Activated CD4-positive, alpha-beta T cell treated with anti-CD3 and anti-CD28 coated beads, Interleukin-2, amount 50 U/mL, for 1 hour (primary cell): ENCODE measurements around the gene RNASE8.
A peak's percentile ranks its signal among the peaks of the same experiment; 100 is the strongest.

Experiments used
- DNase-seq: peaks from one replicate; pipeline ENCODE4 v3.0.0-alpha.2; 2020

Gene RNASE8

GRCh38 chr14:21054123-21054767 lies 3.4 kb upstream of the RNASE8 start:
- no peak for DNase-seq

DNA sequence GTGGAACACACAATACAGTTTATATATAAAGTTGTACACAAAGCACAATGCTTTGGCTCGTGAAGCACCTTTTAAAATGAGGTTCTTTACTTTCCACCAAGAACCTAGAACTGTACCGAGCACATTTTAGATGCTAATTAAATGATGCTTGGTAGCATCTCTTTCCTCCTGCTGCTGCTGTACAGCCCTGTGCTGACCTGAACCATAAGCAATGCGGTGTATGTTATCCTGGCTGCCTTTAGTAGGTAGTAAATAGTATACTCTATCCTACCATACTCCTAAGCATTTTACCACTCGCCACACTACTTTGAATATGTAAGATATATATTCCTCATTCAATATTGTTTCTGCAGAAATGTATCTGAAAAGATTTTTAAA lies 2.9 kb upstream of the RNASE8 start:
- no peak for DNase-seq

GRCh38 chr14:21055432-21056117 lies 2.0 kb upstream of the RNASE8 start:
- DNase-seq = no peak

GRCh38 chr14:21056520-21057163 lies 980 bp upstream of the RNASE8 start:
- no peak for DNase-seq

DNA sequence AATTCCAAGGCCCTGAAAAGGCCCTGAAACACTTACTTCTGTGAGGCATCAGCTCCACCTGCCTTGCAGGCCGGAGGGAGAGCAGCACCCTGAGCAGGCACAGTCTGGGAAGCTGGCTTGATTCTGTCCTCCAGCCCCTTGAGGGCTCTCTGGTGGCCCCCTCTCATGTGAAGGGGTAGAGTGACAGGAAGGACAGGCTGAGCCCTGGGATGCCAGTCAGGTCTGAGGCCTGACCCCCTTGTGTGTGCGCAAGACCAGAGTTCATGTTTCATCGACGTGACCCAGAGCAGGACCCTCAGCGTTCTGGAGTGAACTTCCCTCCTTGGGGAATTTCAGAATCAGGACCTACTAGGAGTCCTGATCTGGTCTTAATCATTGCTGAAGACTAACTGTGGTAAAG lies 1.3 kb downstream of the RNASE8 start:
- DNase-seq = no peak

DNA sequence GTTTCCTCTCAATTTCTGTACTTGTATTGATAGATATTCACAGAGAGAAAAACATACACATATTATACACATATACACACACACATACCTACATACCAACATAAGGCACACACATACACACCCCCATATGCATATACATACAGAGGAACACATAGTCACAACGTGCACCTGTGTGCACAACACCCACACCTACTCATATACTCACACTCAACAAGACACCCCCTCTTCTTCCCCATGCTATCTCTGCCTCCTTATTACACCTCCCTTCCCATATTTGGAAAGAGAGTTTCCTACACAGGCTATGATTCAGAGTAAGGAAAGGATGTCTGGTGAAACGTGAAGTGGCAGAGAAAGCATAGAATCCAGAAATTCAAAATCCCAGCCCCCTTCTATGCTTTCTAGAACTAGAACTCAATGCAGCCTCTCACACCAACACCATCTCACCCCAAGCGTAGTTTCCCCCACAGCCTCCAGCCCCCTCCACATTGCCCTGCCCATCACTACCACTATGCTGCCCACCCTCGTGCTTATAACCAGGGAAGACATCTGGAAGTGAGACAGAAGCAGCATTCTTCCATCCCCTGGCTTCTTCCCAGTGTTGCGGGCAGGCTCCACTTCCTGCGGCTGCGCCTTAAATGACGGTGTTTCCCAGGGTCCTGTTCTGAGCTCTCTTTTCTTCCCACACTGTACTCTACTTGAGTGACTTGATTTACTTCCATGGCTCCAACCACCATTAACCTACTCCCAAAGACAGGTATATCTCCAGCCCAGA lies 2.4 kb downstream of the RNASE8 start:
- no peak for DNase-seq

DNA sequence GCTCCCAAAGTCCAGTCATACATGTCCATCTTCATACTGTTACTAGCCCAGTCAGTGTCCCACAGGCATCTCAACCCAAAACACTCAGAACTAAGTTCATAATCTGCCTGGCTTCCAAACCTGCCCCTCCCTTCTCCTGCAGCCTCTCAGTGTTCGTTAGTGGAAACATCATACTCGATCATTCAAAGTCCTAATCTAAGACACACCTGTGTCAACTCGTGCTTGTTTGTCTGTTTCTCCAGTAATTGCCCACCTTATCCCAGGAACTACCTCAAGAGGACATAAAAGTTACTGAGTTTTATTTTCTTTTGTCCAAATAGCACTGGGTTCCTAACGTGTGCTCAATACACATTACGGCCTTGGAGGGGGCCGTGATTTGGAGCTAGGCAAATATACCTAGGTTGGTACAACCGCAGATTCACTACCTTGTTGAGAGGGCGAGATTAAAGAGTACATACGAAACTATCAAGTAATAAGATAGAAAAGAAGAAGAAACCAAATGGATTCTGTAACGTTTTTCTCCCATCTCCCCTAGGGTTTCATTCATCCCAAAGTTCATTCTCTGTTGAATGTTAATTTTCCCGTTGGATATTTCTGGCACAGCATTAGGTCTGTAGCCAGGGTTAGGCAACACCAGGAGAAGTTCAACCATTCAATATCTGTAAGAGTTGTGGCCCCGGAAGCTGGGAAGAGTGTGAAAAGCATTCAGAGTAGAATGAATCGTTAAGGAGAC lies 3.2 kb downstream of the RNASE8 start:
- no peak for DNase-seq

DNA sequence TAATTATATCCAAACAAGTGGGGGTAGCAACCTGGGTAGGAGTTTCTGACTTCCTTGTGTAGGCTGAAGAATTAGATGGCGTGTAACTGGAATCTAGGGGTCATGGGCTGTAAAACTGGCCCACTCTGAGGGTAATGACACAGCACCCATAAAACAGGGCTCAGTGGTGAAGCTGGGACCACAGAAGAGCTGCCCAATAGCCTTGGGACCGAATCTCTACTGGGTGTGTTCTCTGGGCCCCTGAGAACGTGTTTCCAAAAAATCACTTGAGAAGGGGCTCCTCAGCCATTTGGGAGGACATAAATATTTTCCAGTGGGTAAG lies 3.7 kb downstream of the RNASE8 start:
- no peak for DNase-seq

GRCh38 chr14:21063479-21063878 lies 5.9 kb downstream of the RNASE8 start:
- no peak for DNase-seq

GRCh38 chr14:21066882-21067502 lies 9.4 kb downstream of the RNASE8 start:
- DNase-seq = no peak

- peak; percentile 53 for DNase-seq
These were observed 11.1 kb downstream of the RNASE8 start for GRCh38 chr14:21068521-21069387.

GRCh38 chr14:21069388-21070082 lies 11.9 kb downstream of the RNASE8 start:
- DNase-seq = peak; percentile 25

- DNase-seq = no peak
These were observed 12.5 kb downstream of the RNASE8 start, which contains the start of gene ARHGEF40 for GRCh38 chr14:21070083-21070609. TSS of gene ARHGEF40 (plus strand) at chr14:21070304. CDS start at chr14:21070397, 93 bp downstream.

DNA sequence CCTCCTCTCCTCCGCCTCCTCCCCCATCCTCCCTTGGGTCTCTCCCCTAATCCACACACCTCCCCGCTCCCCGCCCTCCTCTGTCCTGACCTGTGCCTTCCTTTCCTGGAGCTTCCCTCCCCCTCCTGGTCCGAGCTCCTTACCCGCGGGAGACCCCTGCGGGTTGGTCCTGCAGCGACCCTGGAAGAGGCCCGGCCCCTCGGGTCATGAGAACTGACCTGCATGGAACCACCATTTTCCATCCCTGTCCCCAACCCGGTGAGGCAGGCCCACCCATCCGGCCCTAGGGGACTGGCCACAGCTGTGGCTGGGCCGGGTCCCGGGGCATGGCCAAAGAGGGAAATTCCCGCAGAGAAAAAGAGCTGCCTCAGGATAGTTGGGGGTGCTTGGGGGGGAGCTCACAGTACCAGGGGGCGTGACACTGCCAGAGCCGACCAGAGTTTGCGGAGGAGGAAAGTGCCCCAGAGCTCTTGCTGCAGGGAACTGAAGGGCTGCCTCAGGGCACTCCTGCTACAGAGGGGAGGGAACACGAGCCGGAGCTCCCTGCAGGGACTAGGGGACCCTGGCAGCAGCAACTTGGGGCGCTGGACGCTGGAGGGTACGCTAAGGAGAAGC lies 13.1 kb downstream of the RNASE8 start:
- no peak for DNase-seq

GRCh38 chr14:21071225-21072030 lies 13.8 kb downstream of the RNASE8 start:
- peak; percentile 39 for DNase-seq

DNA sequence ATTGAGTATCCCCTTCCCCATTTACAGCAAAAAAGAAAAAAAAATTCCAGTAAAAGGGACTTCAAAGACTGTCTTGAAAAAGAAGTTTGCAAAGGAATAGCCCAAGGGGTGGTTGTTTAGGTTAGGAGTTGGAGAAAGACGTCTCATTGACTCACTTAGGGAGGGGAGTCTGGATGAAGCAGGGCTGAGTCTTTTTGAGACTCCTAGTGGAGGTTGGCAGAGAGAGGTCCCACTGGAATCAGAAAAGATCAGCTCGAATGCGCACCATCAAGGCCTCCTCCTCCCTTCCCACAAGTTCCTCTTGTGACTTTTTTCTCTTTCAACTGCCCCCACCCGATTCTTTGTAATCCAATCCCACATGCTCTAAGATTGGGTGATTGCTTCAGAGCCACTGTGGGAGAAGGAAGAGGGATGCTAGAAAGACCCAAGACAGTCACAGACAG lies 14.4 kb downstream of the RNASE8 start:
- no peak for DNase-seq

DNA sequence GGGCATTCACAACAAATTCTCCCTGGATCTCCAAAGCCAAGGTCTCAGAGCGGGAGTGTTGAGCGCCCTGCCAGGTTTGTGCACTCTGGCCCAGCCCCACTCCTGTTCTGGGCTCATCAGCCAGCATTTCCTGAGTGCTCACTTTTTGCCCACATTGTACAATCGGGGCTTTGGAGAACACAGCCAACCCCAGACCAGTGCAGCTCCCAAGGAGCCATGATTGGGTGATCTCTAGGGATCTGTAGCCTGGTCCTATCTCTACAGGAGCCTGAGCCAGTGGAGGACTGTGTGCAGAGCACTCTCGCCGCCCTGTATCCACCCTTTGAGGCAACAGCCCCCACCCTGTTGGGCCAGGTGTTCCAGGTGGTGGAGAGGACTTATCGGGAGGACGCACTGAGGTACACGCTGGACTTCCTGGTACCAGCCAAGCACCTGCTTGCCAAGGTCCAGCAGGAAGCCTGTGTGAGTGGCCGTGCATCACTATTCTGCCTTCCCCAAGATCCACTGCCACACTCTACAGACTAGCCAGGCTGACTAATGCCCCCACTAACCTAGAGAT lies 15.2 kb downstream of the RNASE8 start:
- DNase-seq = no peak

- DNase-seq = no peak
These were observed 16.3 kb downstream of the RNASE8 start for GRCh38 chr14:21073921-21074320.
